ENCODE results near the gene PCDHB14.

GRCh38 chr5:141186897-141187512 lies 36.1 kb upstream of the PCDHB14 start, which contains the start of gene PCDHB9:
- TF ChIP-seq, protein P1, sequence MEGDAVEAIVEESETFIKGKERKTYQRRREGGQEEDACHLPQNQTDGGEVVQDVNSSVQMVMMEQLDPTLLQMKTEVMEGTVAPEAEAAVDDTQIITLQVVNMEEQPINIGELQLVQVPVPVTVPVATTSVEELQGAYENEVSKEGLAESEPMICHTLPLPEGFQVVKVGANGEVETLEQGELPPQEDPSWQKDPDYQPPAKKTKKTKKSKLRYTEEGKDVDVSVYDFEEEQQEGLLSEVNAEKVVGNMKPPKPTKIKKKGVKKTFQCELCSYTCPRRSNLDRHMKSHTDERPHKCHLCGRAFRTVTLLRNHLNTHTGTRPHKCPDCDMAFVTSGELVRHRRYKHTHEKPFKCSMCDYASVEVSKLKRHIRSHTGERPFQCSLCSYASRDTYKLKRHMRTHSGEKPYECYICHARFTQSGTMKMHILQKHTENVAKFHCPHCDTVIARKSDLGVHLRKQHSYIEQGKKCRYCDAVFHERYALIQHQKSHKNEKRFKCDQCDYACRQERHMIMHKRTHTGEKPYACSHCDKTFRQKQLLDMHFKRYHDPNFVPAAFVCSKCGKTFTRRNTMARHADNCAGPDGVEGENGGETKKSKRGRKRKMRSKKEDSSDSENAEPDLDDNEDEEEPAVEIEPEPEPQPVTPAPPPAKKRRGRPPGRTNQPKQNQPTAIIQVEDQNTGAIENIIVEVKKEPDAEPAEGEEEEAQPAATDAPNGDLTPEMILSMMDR (IDR thresholded peaks at IDR 0.05), result peak in 2 of 6 experiments; percentile 13 to 25
- no peak for TF ChIP-seq POLR2A (IDR thresholded peaks at IDR 0.05)

All from upper lobe of left lung (tissue), 4 donors.